ENCODE data around the gene ATP5PF. TPM values are rescaled to one million over a fixed set of nuclear protein-coding genes. Genes with fewer than 3 reads are reported as not detected.
"Not testable (repeated sequence)": the region's sequence is repeated elsewhere in the genome, so short reads cannot be mapped to it uniquely, and the experiment has no call there.

ATP5PF gene
- total RNA-seq, 2 donors from 2014 or later = 126 to 131 TPM

GRCh38 chr21:25700741-25701140, 34.0 kb downstream of the ATP5PF start:
- Histone ChIP-seq H3K4me3 (ENCODE audit: low read length) (no peak overlapping the region), H3K27ac (ENCODE audit: low read depth, low read length) (no peak overlapping the region), H3K9ac (ENCODE audit: extremely low read depth, low read length, poor library complexity, severe bottlenecking) (no peak overlapping the region), H3K27me3 (ENCODE audit: control insufficient read depth, insufficient read depth, low read length, poor library complexity, severe bottlenecking) (no peaks in the 10 kb centered on the region), H3K36me3 (ENCODE audit: control insufficient read depth, insufficient read depth, low read length) (no peaks in the 10 kb centered on the region), H3K4me1 (ENCODE audit: control insufficient read depth, insufficient read depth, low read length) (no peaks in the 10 kb centered on the region), H3K9me3 (ENCODE audit: control insufficient read depth, low read length) (no peaks in the 10 kb centered on the region)
- no peaks in the 10 kb centered on the region for H3K36me3 Mint-ChIP-seq (ENCODE audit: low read depth)
- H3K4me3 Mint-ChIP-seq = no peak overlapping the region
- TF ChIP-seq CTCF (conservative IDR thresholded peaks at IDR 0.05) = no peak
- DNase-seq = no peak
- no peaks in the 10 kb centered on the region for H3K27me3 Mint-ChIP-seq (ENCODE audit: insufficient read depth)
- 83 to 100% methylated on average over 1 of the region's 1 CpG for whole genome bisulfite sequencing, 2 experiments (ENCODE audit: insufficient coverage in 1 of 2, insufficient read length in 1 of 2)
- H3K27ac Mint-ChIP-seq = no peak overlapping the region
- no peaks in the 10 kb centered on the region for H3K4me1 Mint-ChIP-seq
- H3K9me3 Mint-ChIP-seq = peaks cover 10% of the 10 kb centered on the region

- not testable (repeated sequence) for H3K9me3 ChIP-seq (ENCODE audit: control insufficient read depth, low read length); H3K27me3 Mint-ChIP-seq (ENCODE audit: insufficient read depth); H3K36me3 ChIP-seq (ENCODE audit: control insufficient read depth, insufficient read depth, low read length); H3K4me3 Mint-ChIP-seq; H3K4me1 ChIP-seq (ENCODE audit: control insufficient read depth, insufficient read depth, low read length); DNase-seq; H3K27ac Mint-ChIP-seq; H3K9ac ChIP-seq (ENCODE audit: extremely low read depth, low read length, poor library complexity, severe bottlenecking); H3K27me3 ChIP-seq (ENCODE audit: control insufficient read depth, insufficient read depth, low read length, poor library complexity, severe bottlenecking); H3K27ac ChIP-seq (ENCODE audit: low read depth, low read length); H3K36me3 Mint-ChIP-seq (ENCODE audit: low read depth); H3K4me3 ChIP-seq (ENCODE audit: low read length); H3K4me1 Mint-ChIP-seq
- 73 to 96% methylated on average over 3 to 33 of the region's 36 CpGs for WGBS, 2 experiments (ENCODE audit: insufficient coverage in 1 of 2, insufficient read length in 1 of 2)
- peaks cover 14% of the 10 kb centered on the region for H3K9me3 Mint-ChIP-seq
These were observed 39.2 kb downstream of the ATP5PF start for GRCh38 chr21:25695461-25695860.

GRCh38 chr21:25691976-25692375, 42.7 kb downstream of the ATP5PF start:
- no peak for TF ChIP-seq CTCF (conservative IDR thresholded peaks at IDR 0.05)
- Histone ChIP-seq H3K27ac (ENCODE audit: low read depth, low read length) (no peak overlapping the region), H3K27me3 (ENCODE audit: control insufficient read depth, insufficient read depth, low read length, poor library complexity, severe bottlenecking) (no peaks in the 10 kb centered on the region), H3K36me3 (ENCODE audit: control insufficient read depth, insufficient read depth, low read length) (no peaks in the 10 kb centered on the region), H3K9ac (ENCODE audit: extremely low read depth, low read length, poor library complexity, severe bottlenecking) (no peak overlapping the region), H3K4me3 (ENCODE audit: low read length) (no peak overlapping the region), H3K4me1 (ENCODE audit: control insufficient read depth, insufficient read depth, low read length) (no peaks in the 10 kb centered on the region), H3K9me3 (ENCODE audit: control insufficient read depth, low read length) (no peaks in the 10 kb centered on the region)
- no peak for DNase-seq
- 60 to 94% methylated on average over 1 to 3 of the region's 3 CpGs for WGBS, 2 experiments (ENCODE audit: insufficient coverage in 1 of 2, insufficient read length in 1 of 2)
- no peaks in the 10 kb centered on the region for H3K27me3 Mint-ChIP-seq (ENCODE audit: insufficient read depth)
- no peaks in the 10 kb centered on the region for H3K36me3 Mint-ChIP-seq (ENCODE audit: low read depth)
- H3K27ac Mint-ChIP-seq = no peak overlapping the region
- H3K4me3 Mint-ChIP-seq = no peak overlapping the region
- no peaks in the 10 kb centered on the region for H3K4me1 Mint-ChIP-seq
- H3K9me3 Mint-ChIP-seq = peaks cover 13% of the 10 kb centered on the region

- Mint-ChIP-seq H3K36me3 (ENCODE audit: low read depth) (no peaks in the 10 kb centered on the region), H3K9me3 (no peaks in the 10 kb centered on the region), H3K4me1 (no peaks in the 10 kb centered on the region), H3K4me3 (no peak overlapping the region), H3K27me3 (ENCODE audit: insufficient read depth) (no peaks in the 10 kb centered on the region), H3K27ac (no peak overlapping the region)
- H3K27me3 ChIP-seq (ENCODE audit: control insufficient read depth, insufficient read depth, low read length, poor library complexity, severe bottlenecking) = no peaks in the 10 kb centered on the region
- WGBS, 2 experiments (ENCODE audit: insufficient coverage in 1 of 2, insufficient read length in 1 of 2) = 79 to 90% methylated on average over 1 of the region's 1 CpG
- no peaks in the 10 kb centered on the region for H3K4me1 ChIP-seq (ENCODE audit: control insufficient read depth, insufficient read depth, low read length)
- H3K36me3 ChIP-seq (ENCODE audit: control insufficient read depth, insufficient read depth, low read length) = no peaks in the 10 kb centered on the region
- no peak for DNase-seq
- H3K9me3 ChIP-seq (ENCODE audit: control insufficient read depth, low read length) = no peaks in the 10 kb centered on the region
- no peak overlapping the region for H3K9ac ChIP-seq (ENCODE audit: extremely low read depth, low read length, poor library complexity, severe bottlenecking)
- no peak overlapping the region for H3K4me3 ChIP-seq (ENCODE audit: low read length)
- no peak for TF ChIP-seq CTCF (conservative IDR thresholded peaks at IDR 0.05)
- H3K27ac ChIP-seq (ENCODE audit: low read depth, low read length) = no peak overlapping the region
These were observed 45.5 kb downstream of the ATP5PF start for GRCh38 chr21:25689226-25689625.

Data from endodermal cell (in vitro differentiated cells).